Liver (tissue), 9 donors: Measurements from ENCODE around the gene BSDC1. TPM values are rescaled to one million over a fixed set of nuclear protein-coding genes. Genes with fewer than 3 reads are reported as not detected.

ENCODE experiments used
- DNase-seq: peaks from one replicate; pipeline ENCODE4 v3.0.0-alpha.2; 2017; ENCODE audit warnings: low spot score
- H3K27ac ChIP-seq, 2 donors: one replicate each; pipeline ENCODE4 v1.7.0; 2013; ENCODE audit warnings: inconsistent platforms in 2 of 2, low read length in 2 of 2, control low read depth in 1 of 2, low read depth in 1 of 2, mild to moderate bottlenecking in 1 of 2
- H3K27me3 ChIP-seq, 4 donors: one replicate each; pipeline versions ENCODE4 v1.6.1 to v1.7.0; 2013; ENCODE audit warnings: low read length in 3 of 4, inconsistent platforms in 1 of 4, mild to moderate bottlenecking in 1 of 4, moderate library complexity in 1 of 4; ENCODE audit not compliant: control insufficient read depth in 4 of 4, insufficient read depth in 4 of 4
- H3K36me3 ChIP-seq, 4 donors: one replicate each; pipeline versions ENCODE4 v1.6.1 to v1.7.0; 2013; ENCODE audit warnings: low read length in 3 of 4, mild to moderate bottlenecking in 3 of 4, low read depth in 1 of 4, moderate library complexity in 1 of 4; ENCODE audit not compliant: control insufficient read depth in 4 of 4, insufficient read depth in 3 of 4
- H3K4me1 ChIP-seq, 4 donors: one replicate each; pipeline versions ENCODE4 v1.6.1 to v1.7.0; 2013; ENCODE audit warnings: low read length in 3 of 4, mild to moderate bottlenecking in 3 of 4, moderate library complexity in 1 of 4; ENCODE audit not compliant: control insufficient read depth in 4 of 4, insufficient read depth in 4 of 4
- H3K4me3 ChIP-seq, 3 donors: one replicate each; pipeline versions ENCODE4 v1.6.1 to v1.7.0; 2013; ENCODE audit warnings: low read length in 3 of 3, control low read depth in 1 of 3, low read depth in 1 of 3, mild to moderate bottlenecking in 1 of 3
- H3K9ac ChIP-seq, 2 donors: one replicate each; pipeline ENCODE4 v1.7.0; 2013; ENCODE audit warnings: low read length in 2 of 2, mild to moderate bottlenecking in 2 of 2, moderate library complexity in 2 of 2, control low read depth in 1 of 2, low read depth in 1 of 2
- H3K9me3 ChIP-seq, 4 donors: one replicate each; pipeline versions ENCODE4 v1.6.1 to v1.7.0; 2013; ENCODE audit warnings: low read length in 3 of 4; ENCODE audit not compliant: control insufficient read depth in 4 of 4
- ATF3 ChIP-seq: IDR thresholded peaks from 2 replicates; pipeline ENCODE4 v1.6.1; 2016; ENCODE audit warnings: antibody characterized with exemption
- EGR1 ChIP-seq, 2 donors: IDR thresholded peaks; 2 replicates each; pipeline ENCODE4 v1.6.1; 2016 to 2018; ENCODE audit warnings: antibody characterized with exemption in 2 of 2, low read depth in 2 of 2
- FOXA1 ChIP-seq: IDR thresholded peaks from 2 replicates; pipeline ENCODE4 v1.6.1; 2016; ENCODE audit warnings: antibody characterized with exemption
- FOXA2 ChIP-seq: IDR thresholded peaks from 2 replicates; pipeline ENCODE4 v1.6.1; 2016; ENCODE audit warnings: antibody characterized with exemption
- GABPA ChIP-seq, 2 donors: IDR thresholded peaks in 1 of 2; conservative IDR thresholded peaks in 1 of 2; 2 replicates each; pipeline ENCODE4 v1.6.1; 2016; ENCODE audit warnings: antibody characterized with exemption in 2 of 2, mild to moderate bottlenecking in 1 of 2, moderate library complexity in 1 of 2
- HNF4A ChIP-seq, 2 donors: conservative IDR thresholded peaks; 2 replicates each; pipeline ENCODE4 v1.6.1; 2016; ENCODE audit warnings: antibody characterized with exemption in 2 of 2, mild to moderate bottlenecking in 2 of 2
- HNF4G ChIP-seq: IDR thresholded peaks from 2 replicates; pipeline ENCODE4 v1.6.1; 2016; ENCODE audit warnings: antibody characterized with exemption
- JUND ChIP-seq, 2 donors: IDR thresholded peaks; 2 replicates each; pipeline ENCODE4 v1.6.1; 2016; ENCODE audit warnings: antibody characterized with exemption in 2 of 2
- NR2F2 ChIP-seq: IDR thresholded peaks from 2 replicates; pipeline ENCODE4 v1.6.1; 2016; ENCODE audit warnings: antibody characterized with exemption
- RAD21 ChIP-seq, 2 donors: IDR thresholded peaks; 2 replicates each; pipeline ENCODE4 v1.6.1; 2016; ENCODE audit warnings: antibody characterized with exemption in 2 of 2, mild to moderate bottlenecking in 2 of 2
- REST ChIP-seq: IDR thresholded peaks from 2 replicates; pipeline ENCODE4 v1.6.1; 2016; ENCODE audit warnings: antibody characterized with exemption, mild to moderate bottlenecking
- RXRA ChIP-seq, 2 donors: IDR thresholded peaks; 2 replicates each; pipeline ENCODE4 v1.6.1; 2017 to 2018; ENCODE audit warnings: antibody characterized with exemption in 2 of 2, mild to moderate bottlenecking in 1 of 2
- SP1 ChIP-seq: IDR thresholded peaks from 2 replicates; pipeline ENCODE4 v1.6.1; 2018; ENCODE audit warnings: antibody characterized with exemption, mild to moderate bottlenecking
- TAF1 ChIP-seq: conservative IDR thresholded peaks from 2 replicates; pipeline ENCODE4 v1.6.1; 2016; ENCODE audit warnings: antibody characterized with exemption, mild to moderate bottlenecking
- YY1 ChIP-seq: IDR thresholded peaks from 2 replicates; pipeline ENCODE4 v1.6.1; 2016; ENCODE audit warnings: antibody characterized with exemption, mild to moderate bottlenecking
- WGBS: extraction: QIAGEN DNeasy Blood & Tissue Kit; methylation state at CpG from one replicate; pipeline ENCODE4 v1.1.7; 2013; 5-methylcytosine and 5-hydroxymethylcytosine counted together
- polyA plus RNA-seq, 2 donors: library from polyadenylated mRNA; stranded (reverse) in 1 of 2; unstranded in 1 of 2; fragments of 200-250 nt in 1 of 2; fragments of >200 nt in 1 of 2; fragmentation: Nextera tagmentation in 1 of 2; extraction: Ambion mirVana in 1 of 2; gene quantifications; one replicate each; pipeline versions ENCODE4 v1.2.1 to v1.2.3, GENCODE V29; 2013 to 2015
- total RNA-seq, 2 donors: library from RNA; depleted of rRNA; stranded (reverse); fragments of >200 nt; gene quantifications; one replicate each; pipeline ENCODE4 v1.2.3, GENCODE V29; 2014
- TF ChIP-seq, protein P1 (sequence below): fragments of 150-350 bp; IDR thresholded peaks from 2 replicates; pipeline ENCODE4 v1.5.1; 2017; ENCODE audit warnings: improper control_type of control experiment, low read depth, low read length; ENCODE audit not compliant: missing input control
- TF ChIP-seq, protein P2 (sequence below): IDR thresholded peaks from 2 replicates; pipeline ENCODE4 v1.6.1; 2016; ENCODE audit warnings: antibody characterized with exemption
- TF ChIP-seq, protein P3 (sequence below): IDR thresholded peaks from 2 replicates; pipeline ENCODE4 v1.6.1; 2016; ENCODE audit warnings: antibody characterized with exemption
- donor health status: healthy.
- donor health status: healthy.
- donor health status: healthy.
- donor health status: healthy.
- donor health status: healthy.

The BSDC1 gene
- total and polyA plus RNA-seq, 4 donors = 40.0 to 65.9 (median 52.0) TPM

GRCh38 chr1:32337855-32338636 lies 56.2 kb downstream of the BSDC1 start:
- 74% methylated on average over 16 of the region's 16 CpGs for WGBS
- no peak overlapping the region for H3K9ac ChIP-seq
- no peak overlapping the region for H3K4me3 ChIP-seq
- no peaks in the 10 kb centered on the region for H3K9me3 ChIP-seq
- H3K27ac ChIP-seq = peak overlapping the region in 1 of 2 donors; percentile 40
- H3K36me3 ChIP-seq = peaks cover 0 to 2% (median 0%) of the 10 kb centered on the region in 4 donors
- DNase-seq = no peak
- peaks cover 2 to 22% (median 8%) of the 10 kb centered on the region in 4 donors for H3K4me1 ChIP-seq
- TF ChIP-seq, protein P1, sequence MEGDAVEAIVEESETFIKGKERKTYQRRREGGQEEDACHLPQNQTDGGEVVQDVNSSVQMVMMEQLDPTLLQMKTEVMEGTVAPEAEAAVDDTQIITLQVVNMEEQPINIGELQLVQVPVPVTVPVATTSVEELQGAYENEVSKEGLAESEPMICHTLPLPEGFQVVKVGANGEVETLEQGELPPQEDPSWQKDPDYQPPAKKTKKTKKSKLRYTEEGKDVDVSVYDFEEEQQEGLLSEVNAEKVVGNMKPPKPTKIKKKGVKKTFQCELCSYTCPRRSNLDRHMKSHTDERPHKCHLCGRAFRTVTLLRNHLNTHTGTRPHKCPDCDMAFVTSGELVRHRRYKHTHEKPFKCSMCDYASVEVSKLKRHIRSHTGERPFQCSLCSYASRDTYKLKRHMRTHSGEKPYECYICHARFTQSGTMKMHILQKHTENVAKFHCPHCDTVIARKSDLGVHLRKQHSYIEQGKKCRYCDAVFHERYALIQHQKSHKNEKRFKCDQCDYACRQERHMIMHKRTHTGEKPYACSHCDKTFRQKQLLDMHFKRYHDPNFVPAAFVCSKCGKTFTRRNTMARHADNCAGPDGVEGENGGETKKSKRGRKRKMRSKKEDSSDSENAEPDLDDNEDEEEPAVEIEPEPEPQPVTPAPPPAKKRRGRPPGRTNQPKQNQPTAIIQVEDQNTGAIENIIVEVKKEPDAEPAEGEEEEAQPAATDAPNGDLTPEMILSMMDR = no peak
- TF ChIP-seq FOXA1 (no peak), YY1 (no peak), HNF4G (no peak), SP1 (no peak), REST (no peak), ATF3 (no peak), JUND (IDR thresholded peaks at IDR 0.05) (no peak), NR2F2 (no peak), FOXA2 (no peak), RAD21 (IDR thresholded peaks at IDR 0.05) (no peak)
- TF ChIP-seq, protein P2, sequence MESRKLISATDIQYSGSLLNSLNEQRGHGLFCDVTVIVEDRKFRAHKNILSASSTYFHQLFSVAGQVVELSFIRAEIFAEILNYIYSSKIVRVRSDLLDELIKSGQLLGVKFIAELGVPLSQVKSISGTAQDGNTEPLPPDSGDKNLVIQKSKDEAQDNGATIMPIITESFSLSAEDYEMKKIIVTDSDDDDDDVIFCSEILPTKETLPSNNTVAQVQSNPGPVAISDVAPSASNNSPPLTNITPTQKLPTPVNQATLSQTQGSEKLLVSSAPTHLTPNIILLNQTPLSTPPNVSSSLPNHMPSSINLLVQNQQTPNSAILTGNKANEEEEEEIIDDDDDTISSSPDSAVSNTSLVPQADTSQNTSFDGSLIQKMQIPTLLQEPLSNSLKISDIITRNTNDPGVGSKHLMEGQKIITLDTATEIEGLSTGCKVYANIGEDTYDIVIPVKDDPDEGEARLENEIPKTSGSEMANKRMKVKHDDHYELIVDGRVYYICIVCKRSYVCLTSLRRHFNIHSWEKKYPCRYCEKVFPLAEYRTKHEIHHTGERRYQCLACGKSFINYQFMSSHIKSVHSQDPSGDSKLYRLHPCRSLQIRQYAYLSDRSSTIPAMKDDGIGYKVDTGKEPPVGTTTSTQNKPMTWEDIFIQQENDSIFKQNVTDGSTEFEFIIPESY = no peak
- TF ChIP-seq, protein P3, sequence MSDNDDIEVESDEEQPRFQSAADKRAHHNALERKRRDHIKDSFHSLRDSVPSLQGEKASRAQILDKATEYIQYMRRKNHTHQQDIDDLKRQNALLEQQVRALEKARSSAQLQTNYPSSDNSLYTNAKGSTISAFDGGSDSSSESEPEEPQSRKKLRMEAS = no peak
- no peaks in the 10 kb centered on the region for H3K27me3 ChIP-seq

- Histone ChIP-seq H3K9ac (no peak overlapping the region), H3K9me3 (no peaks in the 10 kb centered on the region), H3K27me3 (no peaks in the 10 kb centered on the region), H3K4me1 (peaks cover 2 to 22% (median 8%) of the 10 kb centered on the region in 4 donors), H3K4me3 (no peak overlapping the region), H3K36me3 (peaks cover 0 to 10% (median 4%) of the 10 kb centered on the region in 4 donors), H3K27ac (peak overlapping the region; percentile 28 to 40)
- no peak for DNase-seq
- whole genome bisulfite sequencing = 66% methylated on average over 8 of the region's 8 CpGs
- TF ChIP-seq EGR1 (IDR thresholded peaks at IDR 0.05; ENCODE audit: low read depth in 2 of 2) (no peak), JUND (IDR thresholded peaks at IDR 0.05) (no peak), FOXA2 (no peak), SP1 (no peak), YY1 (no peak), HNF4G (no peak), GABPA (IDR thresholded peaks at IDR 0.05 in 1 of 2, conservative IDR thresholded peaks at IDR 0.05 in 1 of 2) (no peak), ATF3 (no peak), HNF4A (conservative IDR thresholded peaks at IDR 0.05) (no peak), NR2F2 (no peak), FOXA1 (no peak), TAF1 (no peak), RAD21 (IDR thresholded peaks at IDR 0.05) (no peak), RXRA (IDR thresholded peaks at IDR 0.05) (no peak)
- TF ChIP-seq, protein P1 = no peak
- TF ChIP-seq, protein P3 = no peak
These were observed 57.1 kb downstream of the BSDC1 start for GRCh38 chr1:32336963-32337675.
